Lower leg skin (tissue), 3 donors: Measurements from ENCODE around the gene TK2.

ENCODE experiments used
- POLR2A ChIP-seq, 2 donors: fragments of 450-650 bp; IDR thresholded peaks; one replicate each; pipeline ENCODE4 v1.6.1; 2016 to 2017; ENCODE audit warnings: antibody characterized with exemption in 2 of 2, mild to moderate bottlenecking in 1 of 2, moderate library complexity in 1 of 2
- TF ChIP-seq, protein P1 (sequence below), 3 donors: fragments of 450-650 bp; IDR thresholded peaks; one replicate each; pipeline ENCODE4 v1.5.1; 2016; ENCODE audit warnings: antibody characterized with exemption in 3 of 3, mild to moderate bottlenecking in 3 of 3, moderate library complexity in 2 of 3

DNA sequence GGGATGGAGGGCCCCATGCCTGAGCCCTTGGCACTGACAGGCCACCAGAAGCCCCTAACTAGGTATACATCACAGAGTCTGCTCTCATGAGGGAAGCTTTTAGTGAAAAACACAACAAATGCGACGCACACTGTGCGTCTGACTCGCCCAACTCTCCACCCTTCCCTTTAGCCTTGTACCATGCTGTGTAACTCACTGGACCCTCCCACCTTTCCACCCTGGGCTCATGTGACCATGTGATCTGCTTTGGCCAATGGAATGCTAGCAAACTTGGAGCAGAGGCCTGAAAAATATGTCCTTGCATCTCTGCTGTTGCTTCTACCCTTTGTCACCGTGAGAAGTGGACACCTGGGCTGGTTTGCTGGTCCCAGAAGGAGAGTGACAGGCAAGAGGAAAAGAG is 21.6 kb downstream of the TK2 start:
- TF ChIP-seq, protein P1, sequence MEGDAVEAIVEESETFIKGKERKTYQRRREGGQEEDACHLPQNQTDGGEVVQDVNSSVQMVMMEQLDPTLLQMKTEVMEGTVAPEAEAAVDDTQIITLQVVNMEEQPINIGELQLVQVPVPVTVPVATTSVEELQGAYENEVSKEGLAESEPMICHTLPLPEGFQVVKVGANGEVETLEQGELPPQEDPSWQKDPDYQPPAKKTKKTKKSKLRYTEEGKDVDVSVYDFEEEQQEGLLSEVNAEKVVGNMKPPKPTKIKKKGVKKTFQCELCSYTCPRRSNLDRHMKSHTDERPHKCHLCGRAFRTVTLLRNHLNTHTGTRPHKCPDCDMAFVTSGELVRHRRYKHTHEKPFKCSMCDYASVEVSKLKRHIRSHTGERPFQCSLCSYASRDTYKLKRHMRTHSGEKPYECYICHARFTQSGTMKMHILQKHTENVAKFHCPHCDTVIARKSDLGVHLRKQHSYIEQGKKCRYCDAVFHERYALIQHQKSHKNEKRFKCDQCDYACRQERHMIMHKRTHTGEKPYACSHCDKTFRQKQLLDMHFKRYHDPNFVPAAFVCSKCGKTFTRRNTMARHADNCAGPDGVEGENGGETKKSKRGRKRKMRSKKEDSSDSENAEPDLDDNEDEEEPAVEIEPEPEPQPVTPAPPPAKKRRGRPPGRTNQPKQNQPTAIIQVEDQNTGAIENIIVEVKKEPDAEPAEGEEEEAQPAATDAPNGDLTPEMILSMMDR (IDR thresholded peaks at IDR 0.05): no peak
- no peak for TF ChIP-seq POLR2A (IDR thresholded peaks at IDR 0.05)
